Stimulated activated memory B cell treated with anti-CD40 and anti-IgM and Interleukin-4, amounts not matched to agents 10 μg/mL and 1 μg/mL and 100 μg/mL, for 72 hours (primary cell): ENCODE results near the gene APBB2.
A peak's percentile ranks its signal among the peaks of the same experiment; 100 is the strongest.
"Not testable (repeated sequence)": the region's sequence is repeated elsewhere in the genome, so short reads cannot be mapped to it uniquely, and the experiment has no call there.

Experiments
- ATAC-seq: fragments of 150-1000 bp; cut with Tn5 transposase; 2 replicates; pipeline ENCODE4 v1.10.0; 2021
- H3K27ac Mint-ChIP-seq: one replicate; pipeline ENCODE4 v1.8.0; 2022; ENCODE audit warnings: mild to moderate bottlenecking, mixed read lengths
- H3K27me3 Mint-ChIP-seq: one replicate; pipeline ENCODE4 v1.8.0; 2022; ENCODE audit warnings: mixed read lengths
- H3K36me3 Mint-ChIP-seq: one replicate; pipeline ENCODE4 v1.8.0; 2022; ENCODE audit warnings: mixed read lengths
- H3K4me1 Mint-ChIP-seq: one replicate; pipeline ENCODE4 v1.8.0; 2022; ENCODE audit warnings: mixed read lengths
- H3K4me3 Mint-ChIP-seq: one replicate; pipeline ENCODE4 v1.8.0; 2022; ENCODE audit warnings: mild to moderate bottlenecking, moderate library complexity, mixed read lengths
- H3K9me3 Mint-ChIP-seq: one replicate; pipeline ENCODE4 v1.8.0; 2022; ENCODE audit warnings: mixed read lengths

APBB2 gene

GRCh38 chr4:40822420-40823166 lies 391.7 kb downstream of the APBB2 start:
- Mint-ChIP-seq H3K4me3 (no peak overlapping the region), H3K27ac (no peak overlapping the region), H3K9me3 (no peaks in the 10 kb centered on the region)

GRCh38 chr4:40820101-40820500 lies 394.2 kb downstream of the APBB2 start:
- ATAC-seq = no peak
- Mint-ChIP-seq H3K4me1 (peaks cover 7% of the 10 kb centered on the region), H3K27ac (no peak overlapping the region), H3K9me3 (no peaks in the 10 kb centered on the region), H3K27me3 (no peaks in the 10 kb centered on the region), H3K4me3 (no peak overlapping the region), H3K36me3 (no peaks in the 10 kb centered on the region)

More at GRCh38 chr4:40822420-40823166, 391.7 kb downstream of the APBB2 start:
- H3K4me1 Mint-ChIP-seq = peaks cover 16% of the 10 kb centered on the region
- H3K27me3 Mint-ChIP-seq = no peaks in the 10 kb centered on the region
- no peak for ATAC-seq
- H3K36me3 Mint-ChIP-seq = no peaks in the 10 kb centered on the region

GRCh38 chr4:40817157-40817556 lies 397.2 kb downstream of the APBB2 start:
- not testable (repeated sequence) for H3K9me3 Mint-ChIP-seq, H3K27me3 Mint-ChIP-seq, ATAC-seq, H3K4me3 Mint-ChIP-seq, H3K4me1 Mint-ChIP-seq, H3K27ac Mint-ChIP-seq, H3K36me3 Mint-ChIP-seq

GRCh38 chr4:40812856-40813255 lies 401.5 kb downstream of the APBB2 start:
- H3K27ac Mint-ChIP-seq = no peak overlapping the region
- H3K9me3 Mint-ChIP-seq = no peaks in the 10 kb centered on the region
- no peak for ATAC-seq
- no peaks in the 10 kb centered on the region for H3K27me3 Mint-ChIP-seq
- H3K36me3 Mint-ChIP-seq = no peaks in the 10 kb centered on the region
- no peaks in the 10 kb centered on the region for H3K4me1 Mint-ChIP-seq
- no peak overlapping the region for H3K4me3 Mint-ChIP-seq

- ATAC-seq = no peak
Observed at GRCh38 chr4:40812386-40812785, 402.0 kb downstream of the APBB2 start.

GRCh38 chr4:40811956-40812355 lies 402.4 kb downstream of the APBB2 start:
- H3K4me1 Mint-ChIP-seq = no peaks in the 10 kb centered on the region
- H3K27ac Mint-ChIP-seq = no peak overlapping the region
- H3K9me3 Mint-ChIP-seq = no peaks in the 10 kb centered on the region
- no peak overlapping the region for H3K4me3 Mint-ChIP-seq
- no peaks in the 10 kb centered on the region for H3K27me3 Mint-ChIP-seq
- H3K36me3 Mint-ChIP-seq = no peaks in the 10 kb centered on the region
- no peak for ATAC-seq

More at GRCh38 chr4:40812386-40812785, 402.0 kb downstream of the APBB2 start:
- Mint-ChIP-seq H3K4me1 (no peaks in the 10 kb centered on the region), H3K9me3 (no peaks in the 10 kb centered on the region), H3K4me3 (no peak overlapping the region), H3K27me3 (no peaks in the 10 kb centered on the region), H3K27ac (no peak overlapping the region), H3K36me3 (no peaks in the 10 kb centered on the region)

- no peak overlapping the region for H3K4me3 Mint-ChIP-seq
- ATAC-seq = no peak
Observed at GRCh38 chr4:40808926-40809457, 405.4 kb downstream of the APBB2 start.

GRCh38 chr4:40804598-40804997 lies 409.7 kb downstream of the APBB2 start:
- H3K4me1 Mint-ChIP-seq = peaks cover 14% of the 10 kb centered on the region

More at GRCh38 chr4:40808926-40809457, 405.4 kb downstream of the APBB2 start:
- Mint-ChIP-seq H3K27ac (no peak overlapping the region), H3K27me3 (no peaks in the 10 kb centered on the region), H3K4me1 (peaks cover 6% of the 10 kb centered on the region), H3K9me3 (no peaks in the 10 kb centered on the region), H3K36me3 (no peaks in the 10 kb centered on the region)

GRCh38 chr4:40800064-40800463 lies 414.3 kb downstream of the APBB2 start:
- H3K4me1 Mint-ChIP-seq = peaks cover 12% of the 10 kb centered on the region
- peak; percentile 80 for ATAC-seq
- no peaks in the 10 kb centered on the region for H3K27me3 Mint-ChIP-seq
- no peaks in the 10 kb centered on the region for H3K36me3 Mint-ChIP-seq
- no peaks in the 10 kb centered on the region for H3K9me3 Mint-ChIP-seq
- H3K27ac Mint-ChIP-seq = peak overlapping the region; percentile 33
- no peak overlapping the region for H3K4me3 Mint-ChIP-seq

More at GRCh38 chr4:40804598-40804997, 409.7 kb downstream of the APBB2 start:
- H3K27me3 Mint-ChIP-seq = no peaks in the 10 kb centered on the region
- H3K4me3 Mint-ChIP-seq = no peak overlapping the region
- peak; percentile 34 for ATAC-seq
- no peaks in the 10 kb centered on the region for H3K36me3 Mint-ChIP-seq
- no peaks in the 10 kb centered on the region for H3K9me3 Mint-ChIP-seq
- peak overlapping the region; percentile 30 for H3K27ac Mint-ChIP-seq

GRCh38 chr4:40789771-40790170 lies 424.6 kb downstream of the APBB2 start:
- H3K9me3 Mint-ChIP-seq = no peaks in the 10 kb centered on the region
- no peak for ATAC-seq
- H3K27ac Mint-ChIP-seq = no peak overlapping the region
- H3K36me3 Mint-ChIP-seq = no peaks in the 10 kb centered on the region
- H3K4me1 Mint-ChIP-seq = peaks cover 8% of the 10 kb centered on the region
- H3K27me3 Mint-ChIP-seq = peaks cover 13% of the 10 kb centered on the region
- H3K4me3 Mint-ChIP-seq = no peak overlapping the region

- H3K9me3 Mint-ChIP-seq = no peaks in the 10 kb centered on the region
- no peak overlapping the region for H3K4me3 Mint-ChIP-seq
- H3K4me1 Mint-ChIP-seq = peaks cover 8% of the 10 kb centered on the region
- H3K36me3 Mint-ChIP-seq = no peaks in the 10 kb centered on the region
- peaks cover 14% of the 10 kb centered on the region for H3K27me3 Mint-ChIP-seq
- no peak overlapping the region for H3K27ac Mint-ChIP-seq
- no peak for ATAC-seq
Observed at GRCh38 chr4:40789031-40789430, 425.3 kb downstream of the APBB2 start.

GRCh38 chr4:40788331-40788730 lies 426.0 kb downstream of the APBB2 start:
- ATAC-seq = no peak

GRCh38 chr4:40785727-40786126 lies 428.6 kb downstream of the APBB2 start:
- no peak for ATAC-seq
- Mint-ChIP-seq H3K36me3 (no peaks in the 10 kb centered on the region), H3K27me3 (peaks cover 14% of the 10 kb centered on the region), H3K9me3 (no peaks in the 10 kb centered on the region), H3K27ac (no peak overlapping the region), H3K4me1 (peaks cover 8% of the 10 kb centered on the region), H3K4me3 (no peak overlapping the region)

More at GRCh38 chr4:40788331-40788730, 426.0 kb downstream of the APBB2 start:
- no peaks in the 10 kb centered on the region for H3K9me3 Mint-ChIP-seq
- H3K4me3 Mint-ChIP-seq = no peak overlapping the region
- H3K27ac Mint-ChIP-seq = no peak overlapping the region
- H3K36me3 Mint-ChIP-seq = no peaks in the 10 kb centered on the region
- H3K4me1 Mint-ChIP-seq = peaks cover 8% of the 10 kb centered on the region
- H3K27me3 Mint-ChIP-seq = peaks cover 14% of the 10 kb centered on the region

- Mint-ChIP-seq H3K4me3 (no peak overlapping the region), H3K27ac (no peak overlapping the region), H3K36me3 (peaks cover 4% of the 10 kb centered on the region), H3K4me1 (no peaks in the 10 kb centered on the region), H3K27me3 (peaks cover 26% of the 10 kb centered on the region), H3K9me3 (peaks cover 2% of the 10 kb centered on the region)
- no peak for ATAC-seq
Observed at GRCh38 chr4:40782876-40783275, 431.5 kb downstream of the APBB2 start.

GRCh38 chr4:40778090-40778489 lies 436.3 kb downstream of the APBB2 start:
- Mint-ChIP-seq H3K4me3 (no peak overlapping the region), H3K27ac (no peak overlapping the region), H3K36me3 (peaks cover 6% of the 10 kb centered on the region), H3K9me3 (peaks cover 3% of the 10 kb centered on the region), H3K27me3 (peaks cover 12% of the 10 kb centered on the region), H3K4me1 (no peaks in the 10 kb centered on the region)
- ATAC-seq = no peak

GRCh38 chr4:40769266-40769665 lies 445.1 kb downstream of the APBB2 start:
- Mint-ChIP-seq H3K9me3 (no peaks in the 10 kb centered on the region), H3K27ac (no peak overlapping the region), H3K36me3 (no peaks in the 10 kb centered on the region), H3K27me3 (peaks cover 21% of the 10 kb centered on the region), H3K4me1 (no peaks in the 10 kb centered on the region), H3K4me3 (no peak overlapping the region)
- no peak for ATAC-seq
